ENCODE measurements around the gene RSBN1L. TPM values are rescaled to one million over a fixed set of nuclear protein-coding genes. Genes with fewer than 3 reads are reported as not detected.
"Not testable (repeated sequence)": the region's sequence is repeated elsewhere in the genome, so short reads cannot be mapped to it uniquely, and the experiment has no call there.

Gene RSBN1L
- total and polyA plus RNA-seq, 2 donors (not counting 3 experiments of a cell fraction or from before 2014, with no cell fraction given) = 3.0 to 13.1 TPM

GRCh38 chr7:77783111-77783510 lies 86.9 kb downstream of the RSBN1L start:
- dilution Hi-C loops (cut with MboI; ENCODE audit: extremely low pct_ligation_motif_present, low sequenced_read_pairs) = no loop called here
- no peak for DNase-seq (ENCODE audit: low read depth, low spot score)

GRCh38 chr7:77783545-77783944 lies 87.3 kb downstream of the RSBN1L start:
- Histone ChIP-seq H2AFZ (ENCODE audit: low read depth, low read length) (no peak overlapping the region), H3K27me3 (ENCODE audit: control insufficient read depth in 2 of 2, insufficient read depth in 2 of 2, low read length in 2 of 2) (no peaks in the 10 kb centered on the region), H3K79me2 (ENCODE audit: control insufficient read depth, insufficient read depth, low read length) (no peaks in the 10 kb centered on the region), H3K27ac (ENCODE audit: insufficient read depth, low read depth, low read length) (no peak overlapping the region), H3K36me3 (ENCODE audit: control insufficient read depth in 2 of 2, extremely low read depth in 1 of 2, insufficient read depth in 2 of 2, low read length in 2 of 2) (peaks cover 0 to under 1% of the 10 kb centered on the region in 2 experiments), H4K20me1 (replicated peaks; ENCODE audit: control insufficient read depth, extremely low read depth, insufficient read depth, low read length) (no peaks in the 10 kb centered on the region), H3K4me1 (ENCODE audit: control insufficient read depth, extremely low read depth, insufficient read depth, low read length) (no peaks in the 10 kb centered on the region), H3K9me3 (replicated peaks; ENCODE audit: control insufficient read depth, insufficient read depth, low read length) (no peaks in the 10 kb centered on the region), H3K4me3 (replicated peaks in 1 of 3; ENCODE audit: insufficient read depth in 1 of 3, low read depth in 1 of 3, low read length in 3 of 3) (no peak overlapping the region), H3K4me2 (ENCODE audit: insufficient read depth, low read length) (no peak overlapping the region), H3K9me1 (replicated peaks; ENCODE audit: control insufficient read depth, extremely low read depth, insufficient read depth, low read length) (no peaks in the 10 kb centered on the region), H3K9ac (replicated peaks; ENCODE audit: extremely low read depth, insufficient read depth, low read length) (no peak overlapping the region)
- TF ChIP-seq MYC (IDR thresholded peaks at IDR 0.05; ENCODE audit: low read depth, low read length) (no peak), POLR2A (IDR thresholded peaks at IDR 0.05; ENCODE audit: low read depth, low read length) (no peak), POLR2AphosphoS5 (IDR thresholded peaks at IDR 0.05; ENCODE audit: insufficient read depth, low read depth, low read length) (no peak), EZH2 (IDR thresholded peaks at IDR 0.05; ENCODE audit: borderline replicate concordance, low read depth, low read length, severe bottlenecking) (no peak), FOS (IDR thresholded peaks at IDR 0.05; ENCODE audit: borderline replicate concordance, insufficient read depth, low read length) (no peak), MAX (IDR thresholded peaks at IDR 0.05; ENCODE audit: insufficient read depth, insufficient read length) (no peak), GATA2 (IDR thresholded peaks at IDR 0.05; ENCODE audit: insufficient read depth, insufficient read length, low read depth, low read length) (no peak), CTCF (IDR thresholded peaks at IDR 0.05; ENCODE audit: extremely low read depth in 1 of 2, insufficient read depth in 1 of 2, low read depth in 1 of 2, low read length in 2 of 2) (no peak), JUN (IDR thresholded peaks at IDR 0.05; ENCODE audit: borderline replicate concordance, insufficient read depth, insufficient read length, low read depth) (no peak)
- DNase-seq (ENCODE audit: low read depth, low spot score) (no peak), FAIRE-seq (no peak)
- BruUV-seq (replicated peaks) = no TSS peak
- intact Hi-C loops (cut with micrococcal nuclease) (no loop called here), dilution Hi-C loops (cut with MboI; ENCODE audit: extremely low pct_ligation_motif_present, low sequenced_read_pairs) (no loop called here)
- CTCF ChIA-PET = no interaction called here
- POLR2A ChIA-PET = no interaction called here

More at GRCh38 chr7:77783111-77783510, 86.9 kb downstream of the RSBN1L start:
- TF ChIP-seq MYC (IDR thresholded peaks at IDR 0.05; ENCODE audit: low read depth, low read length) = no peak
- ChIA-PET CTCF (no interaction called here), POLR2A (no interaction called here)
- H3K36me3 ChIP-seq (ENCODE audit: control insufficient read depth in 2 of 2, extremely low read depth in 1 of 2, insufficient read depth in 2 of 2, low read length in 2 of 2) = peaks cover 0 to 1% of the 10 kb centered on the region in 2 experiments
- no peaks in the 10 kb centered on the region for H3K9me1 ChIP-seq (replicated peaks; ENCODE audit: control insufficient read depth, extremely low read depth, insufficient read depth, low read length)
- no peak overlapping the region for H2AFZ ChIP-seq (ENCODE audit: low read depth, low read length)
- no peaks in the 10 kb centered on the region for H3K27me3 ChIP-seq (ENCODE audit: control insufficient read depth in 2 of 2, insufficient read depth in 2 of 2, low read length in 2 of 2)
- H3K27ac ChIP-seq (ENCODE audit: insufficient read depth, low read depth, low read length) = no peak overlapping the region
- no peak overlapping the region for H3K4me3 ChIP-seq (replicated peaks in 1 of 3; ENCODE audit: insufficient read depth in 1 of 3, low read depth in 1 of 3, low read length in 3 of 3)
- no peaks in the 10 kb centered on the region for H3K79me2 ChIP-seq (ENCODE audit: control insufficient read depth, insufficient read depth, low read length)
- BruUV-seq (replicated peaks) = no TSS peak
- no peak for FAIRE-seq
- intact Hi-C loops (cut with micrococcal nuclease) = no loop called here
- no peak overlapping the region for H3K4me2 ChIP-seq (ENCODE audit: insufficient read depth, low read length)
- no peaks in the 10 kb centered on the region for H4K20me1 ChIP-seq (replicated peaks; ENCODE audit: control insufficient read depth, extremely low read depth, insufficient read depth, low read length)
- H3K9ac ChIP-seq (replicated peaks; ENCODE audit: extremely low read depth, insufficient read depth, low read length) = no peak overlapping the region
- no peaks in the 10 kb centered on the region for H3K9me3 ChIP-seq (replicated peaks; ENCODE audit: control insufficient read depth, insufficient read depth, low read length)
- H3K4me1 ChIP-seq (ENCODE audit: control insufficient read depth, extremely low read depth, insufficient read depth, low read length) = no peaks in the 10 kb centered on the region

GRCh38 chr7:77784426-77784825 lies 88.2 kb downstream of the RSBN1L start:
- dilution Hi-C loops (cut with MboI; ENCODE audit: extremely low pct_ligation_motif_present, low sequenced_read_pairs) = not testable (repeated sequence)

More at GRCh38 chr7:77784426-77784825, 88.2 kb downstream of the RSBN1L start:
- H3K27ac ChIP-seq (ENCODE audit: insufficient read depth, low read depth, low read length); DNase-seq (ENCODE audit: low read depth, low spot score); H3K9me1 ChIP-seq (replicated peaks; ENCODE audit: control insufficient read depth, extremely low read depth, insufficient read depth, low read length); POLR2A ChIA-PET; H4K20me1 ChIP-seq (replicated peaks; ENCODE audit: control insufficient read depth, extremely low read depth, insufficient read depth, low read length); H3K79me2 ChIP-seq (ENCODE audit: control insufficient read depth, insufficient read depth, low read length); BruUV-seq (replicated peaks); H3K4me3 ChIP-seq (replicated peaks in 1 of 3; ENCODE audit: insufficient read depth in 1 of 3, low read depth in 1 of 3, low read length in 3 of 3); H2AFZ ChIP-seq (ENCODE audit: low read depth, low read length); FAIRE-seq; H3K4me1 ChIP-seq (ENCODE audit: control insufficient read depth, extremely low read depth, insufficient read depth, low read length); H3K4me2 ChIP-seq (ENCODE audit: insufficient read depth, low read length); H3K9ac ChIP-seq (replicated peaks; ENCODE audit: extremely low read depth, insufficient read depth, low read length); H3K27me3 ChIP-seq (ENCODE audit: control insufficient read depth in 2 of 2, insufficient read depth in 2 of 2, low read length in 2 of 2); H3K36me3 ChIP-seq (ENCODE audit: control insufficient read depth in 2 of 2, extremely low read depth in 1 of 2, insufficient read depth in 2 of 2, low read length in 2 of 2); H3K9me3 ChIP-seq (replicated peaks; ENCODE audit: control insufficient read depth, insufficient read depth, low read length); intact Hi-C loops (cut with micrococcal nuclease); CTCF ChIA-PET: not testable (repeated sequence)
